ENCODE measurements around the gene GRIN1.

- TF ChIP-seq CTCF (IDR thresholded peaks at IDR 0.05) = no peak
- no peak for TF ChIP-seq POLR2A (IDR thresholded peaks at IDR 0.05)
- no peak for TF ChIP-seq EP300 (IDR thresholded peaks at IDR 0.05; ENCODE audit: low read depth)
Measured at GRCh38 chr9:137114613-137115393, 24.2 kb upstream of the GRIN1 start, which contains the start of gene DPP7.
